Immature natural killer cell (primary cell): ENCODE data around the gene ADCY7. TPM values are rescaled to one million over a fixed set of nuclear protein-coding genes. Genes with fewer than 3 reads are reported as not detected.
A peak's percentile ranks its signal among the peaks of the same experiment; 100 is the strongest.

Source experiments
- DNase-seq, 3 donors: peaks; one replicate each; pipeline ENCODE4 v3.0.0; 2022; ENCODE audit warnings: mixed read lengths in 1 of 3
- H3K27ac Mint-ChIP-seq, 6 donors: one replicate each; pipeline ENCODE4 v1.8.0; 2020; ENCODE audit warnings: mixed read lengths in 6 of 6, mild to moderate bottlenecking in 5 of 6, inconsistent platforms in 4 of 6, moderate library complexity in 3 of 6
- H3K27me3 Mint-ChIP-seq, 3 donors: one replicate each; pipeline ENCODE4 v1.8.0; 2020 to 2021; ENCODE audit warnings: low read depth in 3 of 3, mild to moderate bottlenecking in 3 of 3, mixed read lengths in 3 of 3, moderate library complexity in 3 of 3, inconsistent platforms in 1 of 3
- H3K36me3 Mint-ChIP-seq, 3 donors: one replicate each; pipeline ENCODE4 v1.8.0; 2020; ENCODE audit warnings: mixed read lengths in 3 of 3, inconsistent platforms in 2 of 3, mild to moderate bottlenecking in 2 of 3
- H3K4me1 Mint-ChIP-seq, 2 donors: one replicate each; pipeline ENCODE4 v1.8.0; 2020; ENCODE audit warnings: inconsistent platforms in 2 of 2, mild to moderate bottlenecking in 2 of 2, mixed read lengths in 2 of 2, moderate library complexity in 1 of 2
- H3K4me3 Mint-ChIP-seq, 5 donors: one replicate each; pipeline ENCODE4 v1.8.0; 2020; ENCODE audit warnings: mild to moderate bottlenecking in 5 of 5, mixed read lengths in 5 of 5, inconsistent platforms in 3 of 5, moderate library complexity in 3 of 5
- H3K9me3 Mint-ChIP-seq, 6 donors: one replicate each; pipeline ENCODE4 v1.8.0; 2020; ENCODE audit warnings: mild to moderate bottlenecking in 6 of 6, mixed read lengths in 6 of 6, inconsistent platforms in 4 of 6, moderate library complexity in 3 of 6
- polyA plus RNA-seq, 3 donors: library from polyadenylated mRNA; unstranded; fragments of 300-500 nt; fragmentation: Illumina TruSeq; gene quantifications; one replicate each; pipeline ENCODE4 v1.2.3, GENCODE V29; 2021

ADCY7 gene
- polyA plus RNA-seq, 3 donors from 2014 or later = 97.6 to 209 (median 108) TPM

DNA sequence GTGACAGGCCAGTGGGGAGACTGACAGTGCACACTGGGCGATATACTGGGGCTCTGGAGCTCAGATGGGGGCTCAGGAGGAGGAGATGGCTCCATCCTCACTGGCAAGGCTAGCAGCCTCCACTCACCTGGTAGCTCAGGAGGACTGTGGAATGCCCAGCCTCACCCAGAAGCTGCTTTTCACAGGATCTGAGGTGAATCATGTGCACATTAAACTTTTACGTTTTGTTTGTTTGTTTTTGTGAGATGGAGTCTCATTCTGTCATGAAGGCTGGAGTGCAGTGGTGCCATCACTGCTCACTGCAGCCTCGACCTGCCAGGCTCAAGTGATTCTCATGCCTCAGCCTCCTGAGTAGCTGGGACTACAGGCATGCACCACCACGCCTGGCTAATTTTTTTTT, 28.6 kb downstream of the ADCY7 start:
- no peaks in the 10 kb centered on the region for H3K9me3 Mint-ChIP-seq
- no peak for DNase-seq
- H3K4me3 Mint-ChIP-seq = no peak overlapping the region
- H3K4me1 Mint-ChIP-seq = peaks cover 37 to 49% of the 10 kb centered on the region in 2 donors
- peaks cover 7 to 39% (median 13%) of the 10 kb centered on the region in 3 donors for H3K36me3 Mint-ChIP-seq
- peaks cover 0 to 2% (median 1%) of the 10 kb centered on the region in 3 donors for H3K27me3 Mint-ChIP-seq
- peak overlapping the region in 1 of 6 donors; percentile 86 for H3K27ac Mint-ChIP-seq

DNA sequence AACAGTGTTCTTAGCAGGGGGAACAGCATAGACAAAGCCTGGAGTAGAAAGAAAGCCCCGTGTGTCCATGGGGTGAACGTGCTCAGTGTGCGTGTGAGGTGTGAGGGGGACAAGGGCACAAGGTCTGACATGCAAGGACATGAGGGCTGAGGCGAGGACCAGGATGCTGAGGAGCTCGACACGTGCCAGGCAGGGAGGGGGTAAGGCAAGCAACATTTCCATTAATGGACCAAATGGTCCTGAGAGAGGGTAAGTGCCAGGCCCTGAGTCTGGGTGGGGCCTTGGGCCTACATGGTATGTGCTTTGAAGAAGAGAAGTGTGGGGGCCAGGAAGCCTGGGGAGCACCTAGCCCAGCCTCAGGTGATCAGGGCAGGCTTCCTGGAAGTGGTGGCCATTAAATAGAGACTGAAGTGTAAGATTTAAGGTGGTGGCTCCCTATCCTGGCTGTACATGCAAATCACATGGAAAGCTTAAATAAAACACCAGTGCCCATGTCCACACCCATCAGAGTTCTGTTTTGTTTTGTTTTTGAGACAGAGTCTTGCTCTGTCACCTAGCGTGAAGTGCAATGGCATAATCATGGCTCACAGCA, 29.3 kb downstream of the ADCY7 start:
- H3K27me3 Mint-ChIP-seq = peaks cover 0 to 2% (median 2%) of the 10 kb centered on the region in 3 donors
- H3K27ac Mint-ChIP-seq = peak overlapping the region in 4 of 6 donors; percentile 75 to 92 (median 86)
- peaks cover 31 to 42% of the 10 kb centered on the region in 2 donors for H3K4me1 Mint-ChIP-seq
- peak overlapping the region in 1 of 5 donors; percentile 33 for H3K4me3 Mint-ChIP-seq
- no peaks in the 10 kb centered on the region for H3K9me3 Mint-ChIP-seq
- H3K36me3 Mint-ChIP-seq = peaks cover 7 to 37% (median 13%) of the 10 kb centered on the region in 3 donors
- no peak for DNase-seq

DNA sequence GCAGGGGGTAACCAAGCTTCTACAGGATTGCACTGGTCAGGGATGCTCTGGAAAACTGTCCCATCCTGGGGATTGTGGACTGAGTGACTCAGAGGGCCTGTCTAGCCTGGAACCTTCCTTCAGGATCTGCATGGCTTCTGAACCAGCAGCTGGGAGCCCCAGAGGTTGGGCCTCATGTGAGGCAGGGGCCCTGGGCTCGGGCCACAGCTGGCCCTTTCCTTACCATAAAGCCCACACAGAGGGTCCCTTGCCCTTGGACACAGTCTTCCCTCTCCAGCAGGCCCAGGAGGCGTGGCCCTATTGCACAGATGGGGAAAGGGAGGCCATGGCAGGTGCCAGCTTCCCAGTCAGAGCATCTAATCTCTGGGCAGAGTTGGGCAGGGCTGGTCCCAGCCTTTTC, 30.5 kb downstream of the ADCY7 start:
- no peak overlapping the region for H3K4me3 Mint-ChIP-seq

DNA sequence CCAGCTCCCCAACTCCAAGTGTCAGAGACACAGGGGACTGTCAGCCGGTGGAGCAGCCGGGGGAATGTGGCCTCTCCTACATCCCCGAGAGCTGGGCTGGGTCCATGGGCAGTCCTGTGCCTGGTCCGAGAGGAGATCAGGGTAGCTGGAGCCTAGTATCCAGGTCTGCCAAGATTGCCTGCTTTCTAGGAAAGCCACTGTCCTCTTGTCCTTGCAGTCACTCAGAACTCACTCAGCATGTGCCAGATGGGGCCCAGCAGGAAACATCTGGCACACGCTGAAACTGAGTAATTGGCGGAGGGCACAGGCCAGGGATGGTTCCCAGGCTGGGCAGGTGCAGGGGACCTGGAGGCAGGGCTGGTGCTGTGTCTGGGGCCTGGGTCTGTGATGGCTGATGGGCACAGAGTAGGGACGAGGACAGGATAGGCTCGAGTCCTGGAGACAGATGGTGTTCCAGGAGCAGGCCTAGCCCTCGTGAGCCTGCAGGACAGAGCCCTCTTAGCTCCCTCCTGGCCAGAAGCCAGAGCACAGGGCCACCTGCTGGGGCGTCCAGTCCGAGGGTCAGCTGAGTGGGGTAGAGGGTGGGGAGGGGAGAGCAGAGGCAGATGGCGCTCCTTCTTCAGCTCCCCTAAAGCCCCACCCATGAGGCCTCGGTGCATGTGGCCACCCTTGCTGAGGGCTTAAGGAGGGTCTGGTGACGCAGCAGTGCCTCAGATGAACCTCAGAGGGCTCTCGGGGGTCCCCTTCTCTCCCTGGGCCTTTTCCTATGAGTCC, 31.1 kb downstream of the ADCY7 start:
- Mint-ChIP-seq H3K36me3 (peaks cover 7 to 29% (median 13%) of the 10 kb centered on the region in 3 donors), H3K27ac (peak overlapping the region in 5 of 6 donors; percentile 40 to 75 (median 55)), H3K4me3 (no peak overlapping the region), H3K9me3 (no peaks in the 10 kb centered on the region), H3K4me1 (peaks cover 16 to 30% of the 10 kb centered on the region in 2 donors), H3K27me3 (peaks cover 2 to 6% (median 2%) of the 10 kb centered on the region in 3 donors)
- DNase-seq = no peak

More for the DNA sequence above, 30.5 kb downstream of the ADCY7 start:
- H3K27me3 Mint-ChIP-seq = peaks cover 0 to 6% (median 2%) of the 10 kb centered on the region in 3 donors
- peaks cover 22 to 34% of the 10 kb centered on the region in 2 donors for H3K4me1 Mint-ChIP-seq
- H3K9me3 Mint-ChIP-seq = no peaks in the 10 kb centered on the region
- no peak for DNase-seq
- H3K36me3 Mint-ChIP-seq = peaks cover 7 to 34% (median 13%) of the 10 kb centered on the region in 3 donors
- H3K27ac Mint-ChIP-seq = peak overlapping the region in 5 of 6 donors; percentile 40 to 86 (median 60)

DNA sequence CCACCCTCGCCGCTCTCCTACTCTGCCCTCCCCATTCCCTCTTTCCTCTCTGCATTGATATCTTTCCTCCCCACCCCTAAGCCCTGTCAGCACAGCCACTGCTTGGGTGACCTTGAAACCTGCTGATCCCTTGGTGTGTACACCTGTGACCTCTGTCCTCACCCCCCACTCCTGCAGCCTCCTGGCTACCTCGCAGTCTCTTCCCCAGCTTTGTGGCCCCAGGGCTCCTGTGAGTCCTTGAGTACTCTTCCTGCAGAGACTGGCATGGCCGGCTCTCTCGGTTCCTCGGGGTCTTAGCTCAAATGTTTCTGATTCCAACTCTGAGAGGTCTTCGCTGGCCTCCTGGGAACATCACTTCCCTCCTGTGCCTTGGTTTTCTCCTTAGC, 31.7 kb downstream of the ADCY7 start:
- Mint-ChIP-seq H3K36me3 (peaks cover 7 to 25% (median 17%) of the 10 kb centered on the region in 3 donors), H3K27me3 (peaks cover 2 to 6% (median 6%) of the 10 kb centered on the region in 3 donors), H3K4me3 (no peak overlapping the region), H3K4me1 (peaks cover 15 to 30% of the 10 kb centered on the region in 2 donors), H3K27ac (peak overlapping the region in 3 of 6 donors; percentile 40 to 75 (median 60)), H3K9me3 (no peaks in the 10 kb centered on the region)
- no peak for DNase-seq

DNA sequence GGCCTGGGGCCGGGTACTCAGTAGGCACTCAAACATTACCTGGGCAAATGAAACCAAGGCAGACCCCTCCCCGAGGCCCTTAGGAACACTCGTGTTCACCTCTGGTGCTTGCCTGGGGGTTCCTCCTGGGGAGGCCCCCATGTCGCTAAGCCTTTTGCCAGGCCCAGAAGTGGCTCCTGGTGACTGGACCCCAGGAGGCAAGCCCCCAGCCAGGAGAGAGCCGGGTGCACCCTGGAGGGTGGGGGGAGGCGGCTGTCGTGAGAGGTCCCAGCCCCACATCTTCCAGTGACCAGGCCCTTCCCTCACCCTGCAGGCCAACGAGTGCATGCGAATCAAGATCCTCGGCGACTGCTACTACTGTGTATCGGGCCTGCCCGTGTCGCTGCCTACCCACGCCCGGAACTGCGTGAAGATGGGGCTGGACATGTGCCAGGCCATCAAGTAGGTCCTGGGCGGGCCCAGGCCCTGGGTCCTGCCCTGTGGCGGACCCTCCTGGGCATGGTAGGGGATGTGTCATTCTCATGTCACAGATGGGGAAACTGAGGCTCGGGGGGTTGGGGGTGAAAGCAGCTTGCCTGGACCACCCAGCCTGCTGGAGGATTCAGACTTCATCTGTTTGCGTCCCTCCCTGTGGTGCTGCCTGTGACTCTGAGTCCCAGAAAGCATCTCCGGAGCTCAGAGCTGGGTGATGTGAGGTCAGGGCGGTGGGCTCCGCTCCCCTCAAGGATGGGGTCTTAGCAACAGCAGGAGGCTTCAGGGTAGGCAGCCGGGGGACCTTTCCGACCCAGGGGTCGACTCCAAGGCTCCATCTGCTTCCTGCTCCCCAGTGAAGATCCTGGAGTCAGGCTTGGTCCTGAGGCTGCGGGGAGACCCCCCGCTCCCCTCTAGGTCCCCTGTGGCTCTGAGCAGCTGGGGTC, 32.5 kb downstream of the ADCY7 start:
- no peak overlapping the region for H3K4me3 Mint-ChIP-seq
- H3K27ac Mint-ChIP-seq = peak overlapping the region in 3 of 6 donors; percentile 10 to 60 (median 40)
- DNase-seq = no peak
- no peaks in the 10 kb centered on the region for H3K9me3 Mint-ChIP-seq
- peaks cover 7 to 23% (median 17%) of the 10 kb centered on the region in 3 donors for H3K36me3 Mint-ChIP-seq
- H3K4me1 Mint-ChIP-seq = peaks cover 20 to 34% of the 10 kb centered on the region in 2 donors
- H3K27me3 Mint-ChIP-seq = peaks cover 2 to 6% (median 6%) of the 10 kb centered on the region in 3 donors

DNA sequence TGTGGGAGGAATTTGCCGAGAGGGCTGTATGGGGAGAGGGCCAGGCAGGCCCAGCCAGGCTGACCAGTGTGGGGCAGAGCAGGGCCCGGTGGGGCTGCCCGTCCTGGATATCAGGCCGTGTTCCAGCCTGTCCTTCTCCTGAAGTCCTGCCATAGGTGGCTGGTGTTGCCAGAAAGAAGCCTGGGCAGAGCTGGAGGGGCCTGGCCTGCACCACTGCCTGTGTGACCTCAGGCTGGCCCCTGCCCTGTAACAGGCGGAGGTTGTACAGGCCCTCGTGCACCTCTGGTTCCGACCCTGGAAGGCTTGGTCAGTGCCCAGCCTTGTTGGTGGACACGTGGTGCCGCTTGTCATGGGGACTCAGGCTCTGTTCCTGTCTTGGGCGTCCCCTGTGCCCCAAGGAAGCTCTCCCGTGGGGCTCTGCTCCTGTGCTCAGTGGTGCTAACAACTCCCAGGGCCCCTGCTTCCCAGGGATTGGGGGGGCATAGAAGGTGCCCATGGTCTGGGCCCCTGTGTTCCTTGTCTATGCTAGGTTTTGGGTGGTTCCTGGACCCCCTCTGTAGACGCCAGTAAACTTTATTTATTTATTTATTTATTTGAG, 33.3 kb downstream of the ADCY7 start:
- Mint-ChIP-seq H3K36me3 (peaks cover 7 to 20% (median 13%) of the 10 kb centered on the region in 3 donors), H3K9me3 (no peaks in the 10 kb centered on the region), H3K27ac (no peak overlapping the region), H3K27me3 (peaks cover 2 to 6% (median 6%) of the 10 kb centered on the region in 3 donors), H3K4me3 (no peak overlapping the region), H3K4me1 (peaks cover 20 to 30% of the 10 kb centered on the region in 2 donors)
- DNase-seq = no peak

DNA sequence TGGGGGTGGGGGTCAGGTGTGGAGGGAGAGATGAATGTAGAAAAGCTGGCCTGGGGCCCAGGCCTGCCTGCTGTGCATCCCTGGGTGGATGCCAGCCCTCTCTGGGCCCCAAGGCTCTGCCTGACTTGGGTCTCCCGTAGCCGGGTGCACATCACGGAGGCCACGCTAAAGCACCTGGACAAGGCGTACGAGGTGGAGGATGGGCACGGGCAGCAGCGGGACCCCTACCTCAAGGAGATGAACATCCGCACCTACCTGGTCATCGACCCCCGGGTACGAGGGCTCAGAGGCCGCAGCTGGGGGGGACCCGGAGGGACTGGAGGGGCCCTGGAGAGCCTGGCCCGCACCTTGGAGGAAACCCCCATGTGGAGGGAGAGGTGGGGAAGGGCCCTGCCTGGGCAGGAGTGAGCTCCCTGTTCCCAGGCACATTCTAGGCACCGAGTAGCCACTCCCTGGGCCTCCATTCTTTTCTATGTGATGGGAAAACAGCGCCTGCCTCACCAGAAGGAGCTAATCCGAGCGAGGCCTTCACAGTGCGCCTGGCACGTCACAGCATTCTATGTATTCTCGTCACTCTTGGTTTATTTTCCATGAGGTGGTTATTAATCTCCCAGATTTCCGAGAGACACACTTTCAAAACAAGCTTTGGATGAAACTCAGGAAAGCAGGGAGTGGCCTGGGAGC, 34.7 kb downstream of the ADCY7 start:
- H3K36me3 Mint-ChIP-seq = peaks cover 0 to 11% (median 7%) of the 10 kb centered on the region in 3 donors
- H3K4me3 Mint-ChIP-seq = no peak overlapping the region
- peaks cover 9 to 21% of the 10 kb centered on the region in 2 donors for H3K4me1 Mint-ChIP-seq
- H3K27ac Mint-ChIP-seq = no peak overlapping the region
- no peaks in the 10 kb centered on the region for H3K9me3 Mint-ChIP-seq
- DNase-seq = no peak
- peaks cover 2 to 6% (median 6%) of the 10 kb centered on the region in 3 donors for H3K27me3 Mint-ChIP-seq

DNA sequence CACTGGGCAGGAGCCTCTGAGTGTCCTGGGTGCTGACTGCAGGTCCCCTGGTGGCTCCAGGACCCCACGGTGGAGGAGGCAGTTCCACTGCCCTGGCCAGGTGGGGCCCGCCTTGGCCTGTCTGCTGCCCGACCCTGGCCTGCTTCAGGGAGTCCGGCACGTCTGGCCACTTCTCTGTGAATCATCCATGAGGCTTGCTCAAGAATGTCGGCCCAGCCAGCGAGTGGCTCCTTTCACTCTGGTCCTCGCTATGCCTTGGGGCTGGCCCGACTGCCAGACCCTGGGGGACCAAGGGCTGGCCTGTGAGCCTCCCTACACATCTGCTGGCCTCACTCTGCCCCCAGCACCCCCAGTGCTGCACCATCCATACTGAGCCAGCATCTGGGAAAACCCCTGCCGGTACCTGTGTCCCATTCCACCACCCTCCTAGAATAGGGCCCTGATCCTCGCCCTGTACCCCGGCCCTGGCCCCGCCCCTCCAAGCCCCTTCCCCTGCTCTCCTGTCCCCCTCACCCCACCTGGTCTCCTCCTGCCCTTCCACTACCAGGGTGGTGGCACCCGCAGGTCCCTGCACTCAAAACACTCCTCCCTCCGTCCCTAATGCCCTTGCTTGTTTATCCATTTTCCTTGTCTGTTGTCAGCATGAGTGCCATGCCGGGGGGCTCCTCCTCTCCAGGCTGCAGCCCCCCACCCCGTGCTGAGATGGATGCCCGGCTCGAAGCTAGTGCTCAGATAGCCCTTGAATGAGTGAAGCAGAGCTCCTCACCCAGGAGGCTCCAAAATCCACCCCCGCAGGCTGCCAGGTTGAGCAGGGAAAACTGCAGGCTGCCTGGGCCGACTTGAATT, 35.5 kb downstream of the ADCY7 start:
- Mint-ChIP-seq H3K4me1 (peaks cover 8 to 15% of the 10 kb centered on the region in 2 donors), H3K36me3 (peaks cover 0 to 6% (median 4%) of the 10 kb centered on the region in 3 donors), H3K4me3 (no peak overlapping the region), H3K27me3 (peaks cover 2 to 6% (median 5%) of the 10 kb centered on the region in 3 donors), H3K27ac (peak overlapping the region in 4 of 6 donors; percentile 17 to 81 (median 44)), H3K9me3 (no peaks in the 10 kb centered on the region)
- no peak for DNase-seq

DNA sequence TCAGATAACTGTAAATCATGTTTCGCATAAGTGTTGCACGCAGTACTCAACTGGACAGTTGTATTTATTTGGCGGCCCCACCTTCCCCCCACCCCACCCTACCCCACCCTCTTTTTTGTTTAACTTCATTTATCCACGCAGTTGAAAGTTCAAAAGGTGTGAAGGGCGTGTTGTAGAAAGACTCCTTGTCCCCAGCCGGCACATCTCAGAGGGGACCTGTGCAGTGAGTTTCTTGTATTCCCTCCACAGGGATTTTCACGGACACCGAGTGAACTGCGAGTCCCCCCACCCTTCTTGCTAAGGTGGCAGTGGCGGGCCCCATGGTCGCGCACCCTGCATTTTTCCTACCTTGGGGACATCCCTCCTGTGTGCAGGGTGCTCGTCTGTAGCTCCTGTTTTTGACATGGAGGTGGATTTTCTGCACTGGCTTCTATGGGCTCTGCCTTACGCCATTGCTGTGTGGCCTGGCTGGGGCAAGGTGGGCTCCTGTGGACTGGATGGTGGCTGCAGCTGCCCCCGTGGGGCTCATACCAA, 36.2 kb downstream of the ADCY7 start:
- no peak for DNase-seq

DNA sequence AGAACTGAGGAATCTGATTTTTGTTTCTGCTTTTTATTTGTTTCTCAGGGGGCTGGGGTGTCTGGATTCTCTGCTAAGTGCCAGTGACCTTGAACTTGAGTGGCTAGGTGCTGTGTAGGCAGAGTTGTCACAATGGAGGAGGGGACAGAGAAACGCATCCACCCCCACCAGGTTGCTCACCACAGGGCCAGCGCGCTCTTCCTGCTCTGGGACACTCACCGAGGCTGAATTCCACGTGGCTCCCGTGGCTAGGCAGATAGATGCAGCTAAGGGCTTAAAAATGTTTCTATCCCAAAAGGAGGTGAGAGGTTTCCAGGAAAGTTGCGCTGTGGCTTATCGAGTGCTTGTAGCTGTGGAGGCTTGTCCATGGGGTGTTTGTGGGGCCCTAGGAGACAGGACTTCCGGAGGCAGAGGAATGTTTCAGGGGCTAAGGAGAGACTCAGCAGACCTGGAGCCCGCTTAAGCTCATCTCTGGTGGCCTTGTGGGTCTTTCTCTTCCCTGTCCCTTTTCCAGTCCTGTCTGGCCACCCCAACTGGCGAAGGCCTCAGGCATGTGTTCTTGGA, 36.8 kb downstream of the ADCY7 start:
- H3K36me3 Mint-ChIP-seq = peaks cover 0 to 4% (median 3%) of the 10 kb centered on the region in 3 donors
- DNase-seq = no peak
- no peaks in the 10 kb centered on the region for H3K9me3 Mint-ChIP-seq
- peaks cover 8 to 18% of the 10 kb centered on the region in 2 donors for H3K4me1 Mint-ChIP-seq
- H3K27me3 Mint-ChIP-seq = peaks cover 2 to 9% (median 7%) of the 10 kb centered on the region in 3 donors
- H3K4me3 Mint-ChIP-seq = no peak overlapping the region
- H3K27ac Mint-ChIP-seq = peak overlapping the region; percentile 22 to 88 (median 79)

More for the DNA sequence above, 36.2 kb downstream of the ADCY7 start:
- Mint-ChIP-seq H3K36me3 (peaks cover 0 to 6% (median 4%) of the 10 kb centered on the region in 3 donors), H3K9me3 (no peaks in the 10 kb centered on the region), H3K27ac (peak overlapping the region; percentile 22 to 88 (median 79)), H3K4me1 (peaks cover 8 to 19% of the 10 kb centered on the region in 2 donors), H3K4me3 (no peak overlapping the region), H3K27me3 (peaks cover 2 to 8% (median 7%) of the 10 kb centered on the region in 3 donors)
